K562 (cell line): ENCODE results near the gene GPR180. TPM values are rescaled to one million over a fixed set of nuclear protein-coding genes. Genes with fewer than 3 reads are reported as not detected.
A peak's percentile ranks its signal among the peaks of the same experiment; 100 is the strongest.

Experiments used
- CBFA2T3 ChIP-seq: fragments of 450-650 bp; IDR thresholded peaks from 2 replicates; pipeline ENCODE4 v1.6.1; 2017
- CREB3 ChIP-seq: fragments of 450-650 bp; conservative IDR thresholded peaks from 2 replicates; pipeline ENCODE4 v1.6.1; 2016; ENCODE audit warnings: missing genetic modification characterization, low read depth, mild to moderate bottlenecking, missing compliant biosample characterization, moderate library complexity
- CUX1 ChIP-seq: fragments of 200-800 bp; sonication (Bioruptor generic); IDR thresholded peaks from 2 replicates; pipeline ENCODE4 v1.6.1; 2016; ENCODE audit warnings: missing genetic modification characterization, missing compliant biosample characterization
- ERF ChIP-seq: fragments of 450-650 bp; formaldehyde crosslinking; IDR thresholded peaks from 2 replicates; pipeline ENCODE4 v1.4.0; 2020; ENCODE audit warnings: mild to moderate bottlenecking, mixed read lengths
- FOXK1 ChIP-seq: sonication (generic); formaldehyde crosslinking; IDR thresholded peaks from 2 replicates; pipeline ENCODE4 v1.8.0; 2022; ENCODE audit warnings: missing genetic modification reagents, mild to moderate bottlenecking, borderline replicate concordance
- GATAD2B ChIP-seq: fragments of 450-650 bp; IDR thresholded peaks from 2 replicates; pipeline ENCODE4 v1.6.1; 2017; ENCODE audit warnings: mild to moderate bottlenecking, borderline replicate concordance
- HINFP ChIP-seq: fragments of 450-650 bp; conservative IDR thresholded peaks from 2 replicates; pipeline ENCODE4 v1.6.1; 2016; ENCODE audit warnings: missing genetic modification characterization, low read depth, mild to moderate bottlenecking, control low read depth, missing compliant biosample characterization
- KLF6 ChIP-seq: fragments of 250-450 bp; sonication (Bioruptor Pico); IDR thresholded peaks from 2 replicates; pipeline ENCODE4 v1.4.0; 2020; ENCODE audit warnings: mild to moderate bottlenecking, moderate library complexity, borderline replicate concordance
- MECOM ChIP-seq: fragments of 250-450 bp; sonication (Bioruptor Pico); IDR thresholded peaks from 2 replicates; pipeline ENCODE4 v1.8.0; 2022; ENCODE audit warnings: inconsistent platforms
- NELFE ChIP-seq: IDR thresholded peaks from 2 replicates; pipeline ENCODE4 v1.6.1; 2011; ENCODE audit warnings: mild to moderate bottlenecking; ENCODE audit not compliant: insufficient read depth, insufficient read length
- RBM39 ChIP-seq: fragments of 200-400 bp; formaldehyde crosslinking; optimal IDR thresholded peaks from 2 replicates; pipeline ENCODE3; 2018; ENCODE audit warnings: low read depth, low read length
- TCF7 ChIP-seq: sonication (generic); IDR thresholded peaks from 2 replicates; pipeline ENCODE4 v1.6.1; 2016; ENCODE audit warnings: antibody characterized with exemption, borderline replicate concordance
- ZKSCAN3 ChIP-seq: fragments of 250-450 bp; sonication (Bioruptor Pico); IDR thresholded peaks from 2 replicates; pipeline ENCODE4 v1.4.0; 2020
- ZNF134 ChIP-seq: fragments of 250-450 bp; sonication (Bioruptor Pico); conservative IDR thresholded peaks from 2 replicates; pipeline ENCODE4 v1.4.0; 2020
- ZNF395 ChIP-seq: fragments of 200-800 bp; sonication (Bioruptor generic); IDR thresholded peaks from 2 replicates; pipeline ENCODE4 v1.6.1; 2017; ENCODE audit warnings: missing genetic modification characterization, missing compliant biosample characterization
- ZNF445 ChIP-seq: fragments of 250-450 bp; sonication (Bioruptor Pico); IDR thresholded peaks from 2 replicates; pipeline ENCODE4 v1.4.0; 2020; ENCODE audit warnings: low read depth, mild to moderate bottlenecking, moderate library complexity
- polyA plus RNA-seq, 8 experiments: library from polyadenylated mRNA; depleted of rRNA in 4 of 8; stranded (reverse) in 5 of 8; unstranded in 3 of 8; fragments of >200 nt; fragmentation: Nextera tagmentation in 2 of 8; fragmentation: Illumina TruSeq in 1 of 8; extraction: Ambion mirVana in 2 of 8; extraction: Trizol in 1 of 8; gene quantifications; 2 replicates each; pipeline versions ENCODE4 v1.2.1 to v1.2.3, GENCODE V29; 2011 to 2014; ENCODE audit warnings: inconsistent platforms in 1 of 8, missing spikeins in 1 of 8
- total RNA-seq, 7 experiments: library from RNA; depleted of rRNA in 6 of 7; stranded (reverse); fragments of >200 nt in 6 of 7; fragmentation: Illumina TruSeq in 2 of 7; extraction: Trizol in 2 of 7; gene quantifications; 2 replicates each; pipeline versions ENCODE4 v1.2.1 to v1.2.3, GENCODE V29; 2011 to 2021; ENCODE audit warnings: low replicate concordance in 1 of 7

Gene GPR180
- total and polyA plus RNA-seq, 9 of the 15 experiments (the other 6 are each of a cell fraction or from before 2014, with no cell fraction given), result 0.77 to 4.1 (median 1.8) TPM

- no peak for TF ChIP-seq CUX1 (CRISPR knock-in tag)
- no peak for TF ChIP-seq MECOM
- no peak for TF ChIP-seq ZNF134 (CRISPR knock-in tag)
- no peak for TF ChIP-seq ERF (CRISPR knock-in tag)
- no peak for TF ChIP-seq ZNF445 (CRISPR knock-in tag)
- TF ChIP-seq ZKSCAN3 (CRISPR knock-in tag), result no peak
- TF ChIP-seq KLF6 (CRISPR knock-in tag), result no peak
- TF ChIP-seq HINFP, result no peak
- TF ChIP-seq CBFA2T3, result peak; percentile 94
- no peak for TF ChIP-seq TCF7
- no peak; the same call in 1 of the 2 replicates for TF ChIP-seq GATAD2B
- TF ChIP-seq FOXK1 (CRISPR knock-in tag), result no peak
- no peak for TF ChIP-seq RBM39
- no peak for TF ChIP-seq NELFE
- TF ChIP-seq CREB3 (tag), result no peak
- TF ChIP-seq ZNF395 (CRISPR knock-in tag), result no peak
Observed at GRCh38 chr13:94662274-94662945, 60.8 kb downstream of the GPR180 start (continued).
